Measurements from ENCODE around the gene RSRC1. TPM values are rescaled to one million over a fixed set of nuclear protein-coding genes. Genes with fewer than 3 reads are reported as not detected.

The RSRC1 gene
- polyA plus RNA-seq, 1 donor (not counting 4 experiments of a cell fraction or from before 2014, with no cell fraction given) = 11.1 TPM

GRCh38 chr3:158431829-158432228 lies 321.9 kb downstream of the RSRC1 start:
- no peak overlapping the region for H3K4me3 ChIP-seq (ENCODE audit: control insufficient read depth in 2 of 3, extremely low read depth in 1 of 3, insufficient read depth in 2 of 3, low read depth in 1 of 3, low read length in 3 of 3)
- no peaks in the 10 kb centered on the region for H4K20me1 ChIP-seq (ENCODE audit: control insufficient read depth, extremely low read depth, insufficient read depth, low read length)
- dilution Hi-C loops (cut with MboI; ENCODE audit: extremely low pct_ligation_motif_present, low sequenced_read_pairs) = no loop called here
- FAIRE-seq (no peak), DNase-seq (ENCODE audit: low read depth, low spot score) (no peak)
- no peaks in the 10 kb centered on the region for H3K9me1 ChIP-seq (ENCODE audit: control insufficient read depth, extremely low read depth, insufficient read depth, low read length)
- no peak overlapping the region for H3K27ac ChIP-seq (ENCODE audit: control insufficient read depth, insufficient read depth, low read length)
- H2AFZ ChIP-seq (ENCODE audit: control insufficient read depth, low read length) = no peak overlapping the region
- no peaks in the 10 kb centered on the region for H3K9me3 ChIP-seq (ENCODE audit: control insufficient read depth, low read depth, low read length)
- TF ChIP-seq EZH2 (IDR thresholded peaks at IDR 0.05; ENCODE audit: low read length) = no peak
- TF ChIP-seq, protein P1, sequence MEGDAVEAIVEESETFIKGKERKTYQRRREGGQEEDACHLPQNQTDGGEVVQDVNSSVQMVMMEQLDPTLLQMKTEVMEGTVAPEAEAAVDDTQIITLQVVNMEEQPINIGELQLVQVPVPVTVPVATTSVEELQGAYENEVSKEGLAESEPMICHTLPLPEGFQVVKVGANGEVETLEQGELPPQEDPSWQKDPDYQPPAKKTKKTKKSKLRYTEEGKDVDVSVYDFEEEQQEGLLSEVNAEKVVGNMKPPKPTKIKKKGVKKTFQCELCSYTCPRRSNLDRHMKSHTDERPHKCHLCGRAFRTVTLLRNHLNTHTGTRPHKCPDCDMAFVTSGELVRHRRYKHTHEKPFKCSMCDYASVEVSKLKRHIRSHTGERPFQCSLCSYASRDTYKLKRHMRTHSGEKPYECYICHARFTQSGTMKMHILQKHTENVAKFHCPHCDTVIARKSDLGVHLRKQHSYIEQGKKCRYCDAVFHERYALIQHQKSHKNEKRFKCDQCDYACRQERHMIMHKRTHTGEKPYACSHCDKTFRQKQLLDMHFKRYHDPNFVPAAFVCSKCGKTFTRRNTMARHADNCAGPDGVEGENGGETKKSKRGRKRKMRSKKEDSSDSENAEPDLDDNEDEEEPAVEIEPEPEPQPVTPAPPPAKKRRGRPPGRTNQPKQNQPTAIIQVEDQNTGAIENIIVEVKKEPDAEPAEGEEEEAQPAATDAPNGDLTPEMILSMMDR (optimal IDR thresholded peaks at IDR 0.05 in 1 of 3, IDR thresholded peaks at IDR 0.05 in 1 of 3, conservative IDR thresholded peaks at IDR 0.05 in 1 of 3; ENCODE audit: extremely low read depth in 1 of 3, insufficient read depth in 2 of 3, low read length in 3 of 3) = no peak
- H3K36me3 ChIP-seq (ENCODE audit: control insufficient read depth in 2 of 2, extremely low read depth in 1 of 2, insufficient read depth in 2 of 2, low read length in 2 of 2) = no peaks in the 10 kb centered on the region
- no peaks in the 10 kb centered on the region for H3K4me1 ChIP-seq (ENCODE audit: control insufficient read depth, extremely low read depth, insufficient read depth, low read length)
- no peaks in the 10 kb centered on the region for H3K27me3 ChIP-seq (ENCODE audit: control insufficient read depth, extremely low read depth, insufficient read depth, low read length)
- no peak overlapping the region for H3K4me2 ChIP-seq (ENCODE audit: control insufficient read depth, extremely low read depth, insufficient read depth, low read depth, low read length)
- H3K79me2 ChIP-seq (ENCODE audit: control insufficient read depth, insufficient read depth, low read length) = no peaks in the 10 kb centered on the region
- no peak overlapping the region for H3K9ac ChIP-seq (ENCODE audit: control insufficient read depth, extremely low read depth, insufficient read depth, low read length)

DNA sequence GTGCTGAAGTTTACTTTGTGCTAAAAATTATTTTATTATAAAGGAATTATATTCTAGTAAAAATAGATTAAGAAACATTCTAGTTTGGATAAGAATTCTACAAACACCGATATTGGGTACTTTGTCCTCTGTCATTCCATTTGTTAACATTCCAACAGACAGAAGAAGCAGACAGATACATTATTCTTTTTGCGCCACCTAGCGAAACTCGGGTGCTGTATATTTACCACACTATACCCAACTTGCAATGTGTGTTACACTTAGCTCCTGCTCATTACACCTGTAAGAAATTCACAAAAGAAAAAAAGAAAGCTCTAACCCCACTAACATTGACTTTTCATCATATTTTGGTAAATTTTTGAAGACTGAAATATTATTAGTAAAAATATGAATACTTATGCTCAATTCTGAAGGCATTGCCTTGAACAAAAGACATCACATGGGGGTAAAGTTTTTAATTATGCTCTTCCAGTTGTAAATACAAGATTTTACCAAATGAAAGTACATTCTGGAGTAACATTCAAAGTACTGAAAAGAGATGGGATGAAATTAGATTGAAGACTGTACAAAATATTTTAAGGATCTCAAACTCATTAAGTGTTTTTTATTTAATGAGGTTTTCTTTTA lies 324.6 kb downstream of the RSRC1 start:
- Histone ChIP-seq H3K27me3 (ENCODE audit: control insufficient read depth, extremely low read depth, insufficient read depth, low read length) (no peaks in the 10 kb centered on the region), H3K9ac (ENCODE audit: control insufficient read depth, extremely low read depth, insufficient read depth, low read length) (no peak overlapping the region), H3K9me3 (ENCODE audit: control insufficient read depth, low read depth, low read length) (no peaks in the 10 kb centered on the region), H3K79me2 (ENCODE audit: control insufficient read depth, insufficient read depth, low read length) (no peaks in the 10 kb centered on the region), H2AFZ (ENCODE audit: control insufficient read depth, low read length) (no peak overlapping the region), H3K27ac (ENCODE audit: control insufficient read depth, insufficient read depth, low read length) (no peak overlapping the region), H3K9me1 (ENCODE audit: control insufficient read depth, extremely low read depth, insufficient read depth, low read length) (no peaks in the 10 kb centered on the region), H3K36me3 (ENCODE audit: control insufficient read depth in 2 of 2, extremely low read depth in 1 of 2, insufficient read depth in 2 of 2, low read length in 2 of 2) (no peaks in the 10 kb centered on the region), H3K4me1 (ENCODE audit: control insufficient read depth, extremely low read depth, insufficient read depth, low read length) (no peaks in the 10 kb centered on the region), H3K4me3 (ENCODE audit: control insufficient read depth in 2 of 3, extremely low read depth in 1 of 3, insufficient read depth in 2 of 3, low read depth in 1 of 3, low read length in 3 of 3) (no peak overlapping the region), H4K20me1 (ENCODE audit: control insufficient read depth, extremely low read depth, insufficient read depth, low read length) (no peaks in the 10 kb centered on the region), H3K4me2 (ENCODE audit: control insufficient read depth, extremely low read depth, insufficient read depth, low read depth, low read length) (no peak overlapping the region)
- DNase-seq (ENCODE audit: low read depth, low spot score) (no peak), FAIRE-seq (peak; percentile 48)
- no peak for TF ChIP-seq EZH2 (IDR thresholded peaks at IDR 0.05; ENCODE audit: low read length)
- TF ChIP-seq, protein P1 (optimal IDR thresholded peaks at IDR 0.05 in 1 of 3, IDR thresholded peaks at IDR 0.05 in 1 of 3, conservative IDR thresholded peaks at IDR 0.05 in 1 of 3; ENCODE audit: extremely low read depth in 1 of 3, insufficient read depth in 2 of 3, low read length in 3 of 3) = peak; percentile 59
- dilution Hi-C loops (cut with MboI; ENCODE audit: extremely low pct_ligation_motif_present, low sequenced_read_pairs) = no loop called here

All from keratinocyte (primary cell).